OCI-LY1 (cell line): Measurements from ENCODE around the gene EDC4.

ENCODE experiments used
- CTCF ChIP-seq: fragments of 200-600 bp; sonication (generic), shearing (Covaris generic); IDR thresholded peaks from 2 replicates; pipeline ENCODE4 v1.5.1; 2017; ENCODE audit warnings: mild to moderate bottlenecking, antibody characterized with exemption, low read length, moderate library complexity, mixed read lengths
- EZH2 ChIP-seq: fragments of 200-600 bp; sonication (generic), shearing (Covaris generic); IDR thresholded peaks from 2 replicates; pipeline ENCODE4 v1.8.0; 2017; ENCODE audit warnings: borderline replicate concordance, mixed run types, mild to moderate bottlenecking, antibody characterized with exemption, low read length, moderate library complexity, mixed read lengths

- no peak for TF ChIP-seq CTCF
- TF ChIP-seq EZH2 = no peak
These were observed 50.7 kb downstream of the EDC4 start for GRCh38 chr16:67923414-67924116.
